NB4 (cell line): Measurements from ENCODE around the gene ETAA1.

Source experiments
- DNase-seq: peaks from one replicate; pipeline ENCODE4 v3.0.0; 2010; ENCODE audit warnings: low read depth
- H3K4me3 ChIP-seq: one replicate; pipeline ENCODE4 v1.5.1; 2011; ENCODE audit warnings: mild to moderate bottlenecking, low read depth, low read length, moderate library complexity
- CTCF ChIP-seq: IDR thresholded peaks from one replicate; pipeline ENCODE4 v1.5.1; 2012; ENCODE audit warnings: low read depth, low read length
- MAX ChIP-seq: IDR thresholded peaks from 2 replicates; pipeline ENCODE4 v1.6.1; 2011; ENCODE audit warnings: low read depth, low read length
- MYC ChIP-seq: IDR thresholded peaks from 2 replicates; pipeline ENCODE4 v1.6.1; 2011; ENCODE audit warnings: low read depth, low read length
- POLR2A ChIP-seq: IDR thresholded peaks from 2 replicates; pipeline ENCODE4 v1.6.1; 2011; ENCODE audit warnings: mild to moderate bottlenecking; ENCODE audit not compliant: insufficient read length; ENCODE audit errors: extremely low read depth

The ETAA1 gene

GRCh38 chr2:67394734-67395133 is 2.4 kb upstream of the ETAA1 start:
- no peak for TF ChIP-seq MYC
- TF ChIP-seq POLR2A: no peak
- TF ChIP-seq CTCF: no peak
- TF ChIP-seq MAX: no peak
- DNase-seq: no peak

GRCh38 chr2:67399144-67399543 is 2.0 kb downstream of the ETAA1 start:
- TF ChIP-seq MYC: no peak
- DNase-seq: no peak
- H3K4me3 ChIP-seq: peak overlapping the region; percentile 6

More at GRCh38 chr2:67394734-67395133, 2.4 kb upstream of the ETAA1 start:
- no peak overlapping the region for H3K4me3 ChIP-seq

- TF ChIP-seq POLR2A (no peak), CTCF (no peak), MYC (no peak), MAX (no peak)
- H3K4me3 ChIP-seq: no peak overlapping the region
- no peak for DNase-seq
Measured at GRCh38 chr2:67399831-67400489, 2.8 kb downstream of the ETAA1 start.

GRCh38 chr2:67400560-67401485 is 3.7 kb downstream of the ETAA1 start:
- no peak for DNase-seq
- no peak overlapping the region for H3K4me3 ChIP-seq
- no peak for TF ChIP-seq POLR2A
- TF ChIP-seq MAX: no peak
- TF ChIP-seq CTCF: no peak
- no peak for TF ChIP-seq MYC

- DNase-seq: no peak
- no peak overlapping the region for H3K4me3 ChIP-seq
- TF ChIP-seq MYC: no peak
- no peak for TF ChIP-seq CTCF
- no peak for TF ChIP-seq MAX
- no peak for TF ChIP-seq POLR2A
Measured at GRCh38 chr2:67408346-67408745, 11.2 kb downstream of the ETAA1 start.

GRCh38 chr2:67412424-67412823 is 15.3 kb downstream of the ETAA1 start:
- DNase-seq: no peak
- no peak overlapping the region for H3K4me3 ChIP-seq
- TF ChIP-seq MAX (no peak), POLR2A (no peak), MYC (no peak), CTCF (no peak)
